AG09309 (cell line): ENCODE results near the gene IGFBPL1.

Experiments
- DNase-seq: peaks from one replicate; pipeline ENCODE4 v3.0.0-alpha.2; 2010; ENCODE audit warnings: low read depth
- H3K4me3 ChIP-seq: 2 replicates; pipeline ENCODE4 v1.5.1; 2011; ENCODE audit warnings: mild to moderate bottlenecking, low read depth, low read length, moderate library complexity; ENCODE audit not compliant: control insufficient read depth
- TF ChIP-seq, protein P1 (sequence below): IDR thresholded peaks from 2 replicates; pipeline ENCODE4 v1.5.1; 2011; ENCODE audit warnings: mild to moderate bottlenecking, low read depth, low read length, inconsistent platforms; ENCODE audit not compliant: insufficient read depth, control insufficient read depth; ENCODE audit errors: missing control alignments

The IGFBPL1 gene

DNA sequence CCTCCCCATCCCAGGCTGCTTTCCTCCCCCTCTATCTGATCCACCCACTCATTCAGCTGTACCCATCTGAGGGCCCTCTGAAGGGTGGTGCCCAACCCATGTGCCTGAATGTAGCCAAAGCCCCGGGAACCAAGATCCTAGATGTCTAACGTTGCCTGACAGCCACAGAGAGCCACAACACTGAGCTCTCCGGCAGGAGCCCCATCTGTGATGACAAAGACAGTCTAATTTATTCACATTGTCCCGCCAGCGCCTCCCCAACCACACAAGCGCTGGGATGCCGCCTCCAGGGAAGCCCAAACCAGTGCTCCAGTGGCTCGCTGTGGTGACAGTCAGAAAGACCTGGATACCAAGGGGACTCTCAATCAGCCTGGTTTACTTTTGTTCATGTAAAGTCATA lies 8.4 kb downstream of the IGFBPL1 start:
- no peak overlapping the region for H3K4me3 ChIP-seq
- DNase-seq = no peak
- TF ChIP-seq, protein P1, sequence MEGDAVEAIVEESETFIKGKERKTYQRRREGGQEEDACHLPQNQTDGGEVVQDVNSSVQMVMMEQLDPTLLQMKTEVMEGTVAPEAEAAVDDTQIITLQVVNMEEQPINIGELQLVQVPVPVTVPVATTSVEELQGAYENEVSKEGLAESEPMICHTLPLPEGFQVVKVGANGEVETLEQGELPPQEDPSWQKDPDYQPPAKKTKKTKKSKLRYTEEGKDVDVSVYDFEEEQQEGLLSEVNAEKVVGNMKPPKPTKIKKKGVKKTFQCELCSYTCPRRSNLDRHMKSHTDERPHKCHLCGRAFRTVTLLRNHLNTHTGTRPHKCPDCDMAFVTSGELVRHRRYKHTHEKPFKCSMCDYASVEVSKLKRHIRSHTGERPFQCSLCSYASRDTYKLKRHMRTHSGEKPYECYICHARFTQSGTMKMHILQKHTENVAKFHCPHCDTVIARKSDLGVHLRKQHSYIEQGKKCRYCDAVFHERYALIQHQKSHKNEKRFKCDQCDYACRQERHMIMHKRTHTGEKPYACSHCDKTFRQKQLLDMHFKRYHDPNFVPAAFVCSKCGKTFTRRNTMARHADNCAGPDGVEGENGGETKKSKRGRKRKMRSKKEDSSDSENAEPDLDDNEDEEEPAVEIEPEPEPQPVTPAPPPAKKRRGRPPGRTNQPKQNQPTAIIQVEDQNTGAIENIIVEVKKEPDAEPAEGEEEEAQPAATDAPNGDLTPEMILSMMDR = no peak

GRCh38 chr9:38414040-38414723 lies 10.1 kb downstream of the IGFBPL1 start:
- no peak for DNase-seq
- TF ChIP-seq, protein P1 = no peak
- H3K4me3 ChIP-seq = no peak overlapping the region

- TF ChIP-seq, protein P1 = no peak
Measured at GRCh38 chr9:38413283-38413682, 11.0 kb downstream of the IGFBPL1 start.

GRCh38 chr9:38412751-38413150 lies 11.5 kb downstream of the IGFBPL1 start:
- TF ChIP-seq, protein P1 = no peak
- DNase-seq = no peak
- no peak overlapping the region for H3K4me3 ChIP-seq

More at GRCh38 chr9:38413283-38413682, 11.0 kb downstream of the IGFBPL1 start:
- DNase-seq = no peak
- no peak overlapping the region for H3K4me3 ChIP-seq

- TF ChIP-seq, protein P1 = no peak
- no peak overlapping the region for H3K4me3 ChIP-seq
- no peak for DNase-seq
Measured at GRCh38 chr9:38408719-38409118, 15.5 kb downstream of the IGFBPL1 start.

DNA sequence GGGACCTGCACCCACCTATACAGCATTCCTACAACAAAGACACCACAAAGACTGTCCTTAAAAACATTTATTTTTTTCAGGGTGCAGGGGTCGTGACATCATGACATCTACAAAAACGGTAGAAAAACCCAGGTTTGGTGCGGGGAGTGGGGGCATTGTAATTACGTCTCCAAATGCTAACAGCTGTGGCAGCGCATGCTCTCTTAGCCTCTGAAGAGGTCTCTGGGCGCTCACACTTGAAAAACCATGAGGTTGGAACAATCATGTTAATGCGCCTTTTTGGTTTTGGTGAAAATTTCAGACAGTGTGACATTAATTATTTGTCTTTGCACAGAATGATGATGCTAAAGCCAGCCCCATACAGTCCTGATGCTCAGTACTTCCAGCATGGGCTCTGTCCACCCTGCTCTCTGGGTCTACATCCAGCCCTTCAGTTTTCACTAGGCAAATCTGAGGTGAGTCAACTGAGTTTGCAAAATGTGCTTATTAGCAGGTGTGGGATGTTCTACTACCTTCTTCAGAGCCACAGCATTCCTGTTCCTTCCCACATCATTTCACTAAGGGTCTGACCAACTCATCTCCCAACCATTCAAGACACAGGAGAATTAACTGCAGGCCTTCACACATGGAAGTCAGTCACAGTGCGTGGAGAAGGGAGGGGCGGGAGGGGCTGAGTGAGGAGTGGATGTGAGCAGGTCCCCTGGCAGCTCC lies 17.6 kb downstream of the IGFBPL1 start:
- no peak overlapping the region for H3K4me3 ChIP-seq
- TF ChIP-seq, protein P1 = no peak
- no peak for DNase-seq

GRCh38 chr9:38405785-38406184 lies 18.5 kb downstream of the IGFBPL1 start:
- no peak overlapping the region for H3K4me3 ChIP-seq
- TF ChIP-seq, protein P1 = no peak
- DNase-seq = no peak
